Cerebellar nuclear complex (tissue), 1 donor: ENCODE measurements around the gene DDR1.
"Not testable (repeated sequence)": the region's sequence is repeated elsewhere in the genome, so short reads cannot be mapped to it uniquely, and the experiment has no call there.

Experiments used
- DNase-seq, 2 experiments: peaks; one replicate each; lab custom pipeline; 2025; lab: John Stamatoyannopoulos, UW

Gene DDR1

GRCh38 chr6:30854285-30855040 lies 29.9 kb upstream of the DDR1 start:
- no peak for DNase-seq

- DNase-seq = no peak
Measured at GRCh38 chr6:30855429-30856075, 28.8 kb upstream of the DDR1 start.

GRCh38 chr6:30857112-30857511 lies 27.2 kb upstream of the DDR1 start:
- DNase-seq = no peak

GRCh38 chr6:30857549-30857948 lies 26.8 kb upstream of the DDR1 start:
- no peak for DNase-seq

- not testable (repeated sequence) for DNase-seq
Measured at GRCh38 chr6:30859726-30860125, 24.6 kb upstream of the DDR1 start.

- DNase-seq = no peak
Measured at GRCh38 chr6:30861257-30862048, 22.9 kb upstream of the DDR1 start.

- DNase-seq = no peak
Measured at GRCh38 chr6:30862156-30862875, 22.0 kb upstream of the DDR1 start.

GRCh38 chr6:30864325-30864724 lies 20.0 kb upstream of the DDR1 start:
- DNase-seq = no peak

GRCh38 chr6:30869241-30869749 lies 15.0 kb upstream of the DDR1 start:
- not testable (repeated sequence) for DNase-seq

GRCh38 chr6:30870546-30870945 lies 13.8 kb upstream of the DDR1 start:
- no peak for DNase-seq

GRCh38 chr6:30871592-30872183 lies 12.6 kb upstream of the DDR1 start:
- no peak for DNase-seq

GRCh38 chr6:30873137-30873640 lies 11.1 kb upstream of the DDR1 start:
- no peak for DNase-seq

GRCh38 chr6:30873795-30874194 lies 10.5 kb upstream of the DDR1 start:
- DNase-seq = not testable (repeated sequence)

- DNase-seq = no peak
Measured at GRCh38 chr6:30875244-30876038, 8.9 kb upstream of the DDR1 start.

GRCh38 chr6:30876039-30876730 lies 8.1 kb upstream of the DDR1 start:
- DNase-seq = no peak

- peak; percentile 33 to 64 for DNase-seq
Measured at GRCh38 chr6:30877419-30878262, 6.7 kb upstream of the DDR1 start.

GRCh38 chr6:30879684-30880427 lies 4.5 kb upstream of the DDR1 start:
- DNase-seq = no peak

GRCh38 chr6:30880698-30881252 lies 3.5 kb upstream of the DDR1 start:
- DNase-seq = no peak
